ENCODE data around the gene UNKL. TPM values are rescaled to one million over a fixed set of nuclear protein-coding genes. Genes with fewer than 3 reads are reported as not detected.

Gene UNKL
- total and polyA plus RNA-seq, 2 of the 8 experiments (the other 6 are each of a cell fraction or from before 2014, with no cell fraction given), result 25.1 to 31.8 TPM

GRCh38 chr16:1336619-1337018, 77.9 kb downstream of the UNKL start:
- no peak overlapping the region for H3K27ac ChIP-seq (ENCODE audit: low read depth, low read length)
- H3K4ac ChIP-seq (replicated peaks; ENCODE audit: insufficient read length, low read depth, low read length), result no peak overlapping the region
- no peak overlapping the region for H3K14ac ChIP-seq (ENCODE audit: insufficient read length)
- H3K18ac ChIP-seq (ENCODE audit: extremely low read depth, low read length), result no peak overlapping the region
- H3K4me1 ChIP-seq (replicated peaks in 1 of 4; ENCODE audit: control insufficient read depth in 3 of 4, insufficient read depth in 4 of 4, low read length in 3 of 4), result peaks cover 0 to 15% (median 10%) of the 10 kb centered on the region in 4 experiments; a peak in 4 of 7 replicates
- ChIA-PET CTCF (ENCODE audit: partially characterized antibody) (interaction anchor here (0.8 to 5.2 kb wide), 8 partner anchors 10 to 56 kb away, joined by 3 to 43 read pairs (median 4); no protein-coding TSS in a partner anchor), POLR2A (ENCODE audit: partially characterized antibody) (interaction anchor here (1.6 to 2.6 kb wide), 3 partner anchors 11 to 24 kb away, joined by 5 to 13 read pairs (median 6); no protein-coding TSS in a partner anchor)
- no peak overlapping the region for H3K56ac ChIP-seq (replicated peaks; ENCODE audit: insufficient read length, low read depth, low read length)
- TF ChIP-seq, protein P1, sequence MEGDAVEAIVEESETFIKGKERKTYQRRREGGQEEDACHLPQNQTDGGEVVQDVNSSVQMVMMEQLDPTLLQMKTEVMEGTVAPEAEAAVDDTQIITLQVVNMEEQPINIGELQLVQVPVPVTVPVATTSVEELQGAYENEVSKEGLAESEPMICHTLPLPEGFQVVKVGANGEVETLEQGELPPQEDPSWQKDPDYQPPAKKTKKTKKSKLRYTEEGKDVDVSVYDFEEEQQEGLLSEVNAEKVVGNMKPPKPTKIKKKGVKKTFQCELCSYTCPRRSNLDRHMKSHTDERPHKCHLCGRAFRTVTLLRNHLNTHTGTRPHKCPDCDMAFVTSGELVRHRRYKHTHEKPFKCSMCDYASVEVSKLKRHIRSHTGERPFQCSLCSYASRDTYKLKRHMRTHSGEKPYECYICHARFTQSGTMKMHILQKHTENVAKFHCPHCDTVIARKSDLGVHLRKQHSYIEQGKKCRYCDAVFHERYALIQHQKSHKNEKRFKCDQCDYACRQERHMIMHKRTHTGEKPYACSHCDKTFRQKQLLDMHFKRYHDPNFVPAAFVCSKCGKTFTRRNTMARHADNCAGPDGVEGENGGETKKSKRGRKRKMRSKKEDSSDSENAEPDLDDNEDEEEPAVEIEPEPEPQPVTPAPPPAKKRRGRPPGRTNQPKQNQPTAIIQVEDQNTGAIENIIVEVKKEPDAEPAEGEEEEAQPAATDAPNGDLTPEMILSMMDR (IDR thresholded peaks at IDR 0.05; ENCODE audit: control extremely low read depth in 1 of 3, insufficient read depth in 1 of 3, low read depth in 1 of 3, low read length in 3 of 3), result no peak
- TF ChIP-seq KDM5A (IDR thresholded peaks at IDR 0.05; ENCODE audit: low read length) (no peak), CREB1 (IDR thresholded peaks at IDR 0.05) (no peak), HDAC6 (IDR thresholded peaks at IDR 0.05; ENCODE audit: low read depth, low read length) (no peak), POLR2AphosphoS5 (IDR thresholded peaks at IDR 0.05; ENCODE audit: low read depth, low read length) (no peak), EZH2 (IDR thresholded peaks at IDR 0.05; ENCODE audit: low read depth, low read length, severe bottlenecking) (no peak), ZNF274 (IDR thresholded peaks at IDR 0.05; ENCODE audit: borderline replicate concordance, extremely low read depth, low read length) (no peak), SP1 (IDR thresholded peaks at IDR 0.05; ENCODE audit: low read depth, low read length) (no peak), POU5F1 (IDR thresholded peaks at IDR 0.05; ENCODE audit: low read depth, low read length) (no peak), CBX8 (IDR thresholded peaks at IDR 0.05; ENCODE audit: borderline replicate concordance, low read depth, low read length) (no peak), SP2 (IDR thresholded peaks at IDR 0.05; ENCODE audit: low read length) (no peak), TCF12 (IDR thresholded peaks at IDR 0.05; ENCODE audit: low read depth, low read length) (no peak)
- no peaks in the 10 kb centered on the region for H3K79me1 ChIP-seq (ENCODE audit: low read depth, low read length)
- no peak overlapping the region for H4K8ac ChIP-seq (ENCODE audit: extremely low read depth, insufficient read depth, low read length)
- no peak overlapping the region for H2BK12ac ChIP-seq (ENCODE audit: low read depth, low read length)
- H2BK20ac ChIP-seq (ENCODE audit: low read length), result no peak overlapping the region
- no peak overlapping the region for H2AFZ ChIP-seq (ENCODE audit: low read length)
- no peak overlapping the region for H2BK5ac ChIP-seq (ENCODE audit: low read depth, low read length)
- no peaks in the 10 kb centered on the region for H3K9me3 ChIP-seq (ENCODE audit: insufficient read depth in 2 of 2, low read depth in 1 of 2, low read length in 1 of 2)
- H3K4me2 ChIP-seq (ENCODE audit: insufficient read depth in 1 of 2, low read depth in 2 of 2, low read length in 2 of 2), result no peak overlapping the region
- H3K9ac ChIP-seq (replicated peaks in 1 of 4; ENCODE audit: extremely low read depth in 1 of 4, low read depth in 3 of 4, low read length in 3 of 4), result no peak overlapping the region
- H4K20me1 ChIP-seq (replicated peaks in 1 of 2; ENCODE audit: control insufficient read depth in 1 of 2, insufficient read depth in 2 of 2, low read length in 2 of 2), result peaks cover 7 to 21% of the 10 kb centered on the region in 2 experiments
- H3K4me3 ChIP-seq (ENCODE audit: extremely low read depth in 1 of 4, insufficient read depth in 2 of 4, low read depth in 3 of 4, low read length in 4 of 4), result no peak overlapping the region
- H3K79me2 ChIP-seq (ENCODE audit: control insufficient read depth in 1 of 2, insufficient read depth in 2 of 2, low read length in 2 of 2), result no peaks in the 10 kb centered on the region
- peaks cover 19 to 49% (median 40%) of the 10 kb centered on the region in 4 experiments for H3K27me3 ChIP-seq (replicated peaks in 1 of 4; ENCODE audit: control insufficient read depth in 3 of 4, extremely low read depth in 1 of 4, insufficient read depth in 3 of 4, low read length in 3 of 4)
- H4K91ac ChIP-seq (replicated peaks; ENCODE audit: insufficient read length, low read length), result no peak overlapping the region
- DNase-seq (ENCODE audit: low read depth in 1 of 2, low spot score in 2 of 2) (no peak), FAIRE-seq (no peak)
- H2BK120ac ChIP-seq (replicated peaks; ENCODE audit: low read depth, low read length), result no peak overlapping the region
- H3K23ac ChIP-seq (ENCODE audit: insufficient read length), result no peak overlapping the region
- peaks cover 13% of the 10 kb centered on the region; the same call in 1 of the 2 replicates for H3K23me2 ChIP-seq (ENCODE audit: low read depth, low read length)
- H3K36me3 ChIP-seq (ENCODE audit: control insufficient read depth in 2 of 4, insufficient read depth in 4 of 4, low read length in 3 of 4), result no peaks in the 10 kb centered on the region
- H2BK15ac ChIP-seq (ENCODE audit: low read length), result no peak overlapping the region
- WGBS, 2 experiments (ENCODE audit: extremely low coverage in 1 of 2, insufficient coverage in 1 of 2, insufficient read length in 1 of 2, insufficient replicate concordance in 2 of 2, low coverage in 1 of 2, low lambda C conversion rate in 2 of 2, missing lambda C conversion rate in 1 of 2), result 75% methylated on average over 15 of the region's 15 CpGs; no CpG with 5 or more reads in 1 of the 2 experiments
- H2AK5ac ChIP-seq (ENCODE audit: low read depth, low read length), result no peak overlapping the region
- H4K5ac ChIP-seq (ENCODE audit: insufficient read length, low read depth, low read length), result no peak overlapping the region
